ENCODE data around the gene GRIK1.

DNA sequence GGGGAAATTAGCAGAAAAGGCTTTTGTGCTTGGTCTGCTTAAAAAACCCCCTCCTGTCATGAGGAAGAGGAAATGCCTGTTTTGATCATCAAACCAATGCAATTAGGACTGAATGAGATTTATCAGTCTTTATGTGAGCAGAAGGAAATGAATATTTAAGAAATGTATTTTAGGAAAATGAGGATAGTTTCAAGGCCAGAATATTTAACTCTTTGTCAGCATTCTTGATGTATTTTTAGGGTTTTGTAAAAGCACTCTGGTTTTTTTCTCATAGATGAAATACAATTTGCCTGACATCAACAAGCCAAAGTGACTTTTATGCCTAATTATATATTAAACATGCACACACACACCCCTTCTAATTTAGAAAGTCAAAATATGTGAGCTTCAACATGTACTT lies 213.8 kb downstream of the GRIK1 start:
- TF ChIP-seq POLR2A (IDR thresholded peaks at IDR 0.05; ENCODE audit: low read depth, low read length) (no peak), TAF1 (IDR thresholded peaks at IDR 0.05; ENCODE audit: borderline replicate concordance, low read depth, low read length) (no peak), POLR2AphosphoS5 (IDR thresholded peaks at IDR 0.05; ENCODE audit: low read depth, low read length) (no peak)
